IMR-90 (cell line): ENCODE data around the gene CTCF. TPM values are rescaled to one million over a fixed set of nuclear protein-coding genes. Genes with fewer than 3 reads are reported as not detected.

Experiments used
- ATAC-seq: fragments of 200-7000 bp; cut with Tn5 transposase; 2 replicates; pipeline ENCODE4 v1.9.1; 2020; ENCODE audit warnings: low read depth, mild to moderate bottlenecking, moderate library complexity
- BruUV-seq: library from RNA; stranded (reverse); fragments of 400-500 nt; replicated peaks from 2 replicates; lab custom pipeline; 2021; lab: Mats Ljungman, UMichigan
- CTCF ChIA-PET: fragments of 300-600 bp; formaldehyde crosslinking; extraction: SDS; loops from one replicate; lab custom pipeline; 2021; ENCODE audit warnings: antibody characterized with exemption; lab: Yijun Ruan, JAX
- POLR2A ChIA-PET: fragments of 300-600 bp; sonication (Branson Sonifier 250); formaldehyde crosslinking; loops from one replicate; lab custom pipeline; 2022; ENCODE audit warnings: antibody characterized with exemption; ENCODE audit not compliant: unreplicated experiment; lab: Charles Lee
- DNase-seq: peaks from one replicate; pipeline ENCODE4 v3.0.0; 2013
- H2AFZ ChIP-seq: replicated peaks from 2 replicates; pipeline ENCODE3; 2013; ENCODE audit warnings: low read length, mild to moderate bottlenecking; ENCODE audit not compliant: poor library complexity
- H2AK5ac ChIP-seq: 2 replicates; pipeline ENCODE4 v1.6.1; 2013; ENCODE audit warnings: low read depth, low read length, inconsistent platforms
- H2AK9ac ChIP-seq: replicated peaks from 2 replicates; pipeline ENCODE3; 2013; ENCODE audit warnings: mild to moderate bottlenecking, low read depth, low read length, moderate library complexity; ENCODE audit not compliant: poor library complexity
- H2BK120ac ChIP-seq: 2 replicates; pipeline ENCODE4 v1.6.1; 2013; ENCODE audit warnings: low read depth, low read length, inconsistent platforms
- H2BK15ac ChIP-seq: 3 replicates; pipeline ENCODE4 v1.6.1; 2013; ENCODE audit warnings: low read depth, low read length, inconsistent platforms
- H2BK20ac ChIP-seq: 2 replicates; pipeline ENCODE4 v1.6.1; 2013; ENCODE audit warnings: low read depth, mild to moderate bottlenecking, inconsistent platforms, low read length, moderate library complexity
- H2BK5ac ChIP-seq: 2 replicates; pipeline ENCODE4 v1.6.1; 2013; ENCODE audit warnings: mild to moderate bottlenecking, low read depth, low read length, inconsistent platforms; ENCODE audit not compliant: poor library complexity, severe bottlenecking
- H3K14ac ChIP-seq: replicated peaks from 2 replicates; pipeline ENCODE4 v1.6.1; 2013; ENCODE audit warnings: low read depth, low read length, inconsistent platforms
- H3K18ac ChIP-seq: 2 replicates; pipeline ENCODE4 v1.6.1; 2013; ENCODE audit warnings: low read depth, low read length, control low read depth
- H3K23ac ChIP-seq: 2 replicates; pipeline ENCODE4 v1.6.1; 2013; ENCODE audit warnings: low read depth, low read length, inconsistent platforms
- H3K27ac ChIP-seq: 2 replicates; pipeline ENCODE4 v1.5.1; 2013; ENCODE audit warnings: mild to moderate bottlenecking, control low read depth, low read length; ENCODE audit not compliant: insufficient read depth
- H3K27me3 ChIP-seq: 2 replicates; pipeline ENCODE4 v1.6.1; 2013; ENCODE audit warnings: low read length; ENCODE audit not compliant: control insufficient read depth, insufficient read depth
- H3K36me3 ChIP-seq: 2 replicates; pipeline ENCODE4 v1.6.1; 2013; ENCODE audit warnings: low read length, mixed read lengths; ENCODE audit not compliant: control insufficient read depth, insufficient read depth
- H3K4ac ChIP-seq: 2 replicates; pipeline ENCODE4 v1.6.1; 2013; ENCODE audit warnings: low read depth, low read length, inconsistent platforms
- H3K4me1 ChIP-seq: 2 replicates; pipeline ENCODE4 v1.6.1; 2013; ENCODE audit warnings: low read length, mixed read lengths; ENCODE audit not compliant: control insufficient read depth, insufficient read depth
- H3K4me2 ChIP-seq: 2 replicates; pipeline ENCODE4 v1.6.1; 2013; ENCODE audit warnings: low read depth, mild to moderate bottlenecking, control low read depth, low read length, moderate library complexity
- H3K4me3 ChIP-seq: 2 replicates; pipeline ENCODE4 v1.5.1; 2013; ENCODE audit warnings: low read depth, mild to moderate bottlenecking, control low read depth, low read length, moderate library complexity; ENCODE audit not compliant: insufficient read depth
- H3K56ac ChIP-seq: 2 replicates; pipeline ENCODE4 v1.6.1; 2013; ENCODE audit warnings: low read length, inconsistent platforms; ENCODE audit not compliant: insufficient read depth; ENCODE audit errors: extremely low read depth
- H3K79me1 ChIP-seq, 2 experiments: 2 replicates each; pipeline ENCODE4 v1.6.1; 2013; ENCODE audit warnings: low read length in 2 of 2, inconsistent platforms in 1 of 2, low read depth in 1 of 2
- H3K9ac ChIP-seq: 2 replicates; pipeline ENCODE4 v1.6.1; 2013; ENCODE audit warnings: low read depth, low read length, control low read depth
- H3K9me1 ChIP-seq: 2 replicates; pipeline ENCODE4 v1.6.1; 2013; ENCODE audit warnings: low read length, inconsistent platforms; ENCODE audit not compliant: insufficient read depth
- H3K9me3 ChIP-seq: 2 replicates; pipeline ENCODE4 v1.6.1; 2013; ENCODE audit warnings: low read length; ENCODE audit not compliant: control insufficient read depth, insufficient read depth
- H4K20me1 ChIP-seq: 2 replicates; pipeline ENCODE4 v1.6.1; 2013; ENCODE audit warnings: low read length, inconsistent platforms; ENCODE audit not compliant: insufficient read depth
- H4K5ac ChIP-seq: 2 replicates; pipeline ENCODE4 v1.6.1; 2013; ENCODE audit warnings: mild to moderate bottlenecking, low read depth, low read length, control low read depth
- H4K8ac ChIP-seq, 2 experiments: 2 replicates each; pipeline ENCODE4 v1.6.1; 2013; ENCODE audit warnings: low read depth in 2 of 2, low read length in 2 of 2, control low read depth in 1 of 2, inconsistent platforms in 1 of 2
- H4K91ac ChIP-seq: 2 replicates; pipeline ENCODE4 v1.6.1; 2013; ENCODE audit warnings: low read depth, low read length, inconsistent platforms; ENCODE audit not compliant: insufficient read depth
- CEBPB ChIP-seq: IDR thresholded peaks from 2 replicates; pipeline ENCODE4 v1.6.1; 2012; ENCODE audit warnings: low read depth, low read length, improper control_type of control experiment
- MXI1 ChIP-seq: IDR thresholded peaks from 2 replicates; pipeline ENCODE4 v1.6.1; 2012; ENCODE audit warnings: low read depth, mild to moderate bottlenecking, low read length, moderate library complexity, borderline replicate concordance
- NFE2L2 ChIP-seq: fragments of 150-350 bp; IDR thresholded peaks from 2 replicates; pipeline ENCODE4 v1.6.1; 2016; ENCODE audit warnings: low read depth, mild to moderate bottlenecking, low read length
- RCOR1 ChIP-seq: IDR thresholded peaks from 2 replicates; pipeline ENCODE4 v1.6.1; 2012; ENCODE audit warnings: mild to moderate bottlenecking, low read length, improper control_type of control experiment; ENCODE audit not compliant: insufficient replicate concordance
- WGBS, 2 experiments: methylation state at CpG; one replicate each; pipeline versions ENCODE4 v1.1.5 to v1.1.7; 2013; ENCODE audit warnings: missing lambda C conversion rate in 2 of 2; ENCODE audit not compliant: insufficient read length in 1 of 2; ENCODE audit errors: extremely low coverage in 2 of 2; 5-methylcytosine and 5-hydroxymethylcytosine counted together
- dilution Hi-C: fragments of 300-500 bp; cut with HindIII; formaldehyde crosslinking; loops from one replicate; pipeline ENCODE4 v1.14.3; 2018; ENCODE audit warnings: low sequenced_read_pairs; ENCODE audit not compliant: unreplicated experiment
- in situ Hi-C: fragments of 300-500 bp; cut with MboI; formaldehyde crosslinking; loops from 3 replicates; pipeline ENCODE4 v1.14.3; 2019; ENCODE audit warnings: low sequenced_read_pairs, inconsistent platforms, mixed read lengths
- intact Hi-C: fragments of 100-400 bp; cut with micrococcal nuclease; formaldehyde crosslinking; loops from 2 replicates; pipeline ENCODE4 v1.10.0; 2022
- polyA plus RNA-seq, 3 experiments: library from polyadenylated mRNA; depleted of rRNA; stranded (reverse); fragments of >200 nt; gene quantifications; 2 replicates each; pipeline ENCODE4 v1.2.3, GENCODE V29; 2012; ENCODE audit warnings: low replicate concordance in 1 of 3
- total RNA-seq: library from RNA; depleted of rRNA; stranded (reverse); fragments of >200 nt; gene quantifications from 2 replicates; pipeline ENCODE4 v1.2.3, GENCODE V29; 2012

Gene CTCF
- total and polyA plus RNA-seq, 2 of the 4 experiments (the other 2 are of a cell fraction): 16.1 to 22.8 TPM

DNA sequence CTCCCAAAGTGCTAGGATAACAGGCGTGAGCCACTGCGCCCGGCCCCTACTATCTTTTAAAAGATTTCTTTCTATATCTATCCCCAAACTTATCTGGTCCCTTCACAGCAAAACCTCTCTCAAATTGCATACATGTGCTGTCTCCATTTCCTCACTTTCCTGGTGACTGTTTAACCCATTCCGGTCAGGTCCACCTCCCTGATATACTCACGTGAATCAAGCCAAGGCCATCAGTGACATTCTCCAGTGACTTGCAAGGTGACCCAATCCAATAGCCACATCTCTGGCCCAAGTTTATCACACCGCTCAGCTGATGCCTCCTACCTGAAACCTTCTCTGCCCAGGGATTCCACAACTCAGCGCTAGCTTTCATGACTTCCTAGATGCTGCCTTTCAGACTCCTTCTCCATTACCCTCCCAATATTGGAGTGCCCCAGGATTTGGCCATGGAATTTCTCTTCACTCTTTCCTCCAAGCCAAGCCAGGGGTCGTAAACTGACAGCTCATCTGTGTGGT lies 1.4 kb upstream of the CTCF start:
- peak overlapping the region; percentile 22; the same call in 1 of the 2 replicates for H3K4me2 ChIP-seq
- H3K56ac ChIP-seq: no peak overlapping the region
- POLR2A ChIA-PET: interaction anchor here (0.6 kb wide), 1 partner anchor 38 kb away, joined by 3 read pairs; no protein-coding TSS in a partner anchor
- H3K9me3 ChIP-seq: no peaks in the 10 kb centered on the region
- H3K27me3 ChIP-seq: no peaks in the 10 kb centered on the region
- no peak overlapping the region for H2BK20ac ChIP-seq
- peak overlapping the region; percentile 27; the same call in 1 of the 2 replicates for H3K4ac ChIP-seq
- ATAC-seq (no peak), DNase-seq (no peak)
- H3K4me3 ChIP-seq: no peak overlapping the region
- H4K20me1 ChIP-seq: peaks cover 13% of the 10 kb centered on the region
- H3K79me1 ChIP-seq: peaks cover 10 to 42% of the 10 kb centered on the region in 2 experiments
- no peak overlapping the region for H4K91ac ChIP-seq
- H2AK5ac ChIP-seq: peak overlapping the region; percentile 86
- 91% methylated on average over 7 of the region's 8 CpGs; no CpG with 5 or more reads in 1 of the 2 experiments for WGBS, 2 experiments
- H2BK5ac ChIP-seq: no peak overlapping the region
- H3K9me1 ChIP-seq: peaks cover 5% of the 10 kb centered on the region
- peak overlapping the region; percentile 78; the same call in 1 of the 2 replicates for H3K23ac ChIP-seq
- peaks cover 7% of the 10 kb centered on the region for H3K4me1 ChIP-seq
- no peak overlapping the region for H2BK120ac ChIP-seq
- intact Hi-C loops (loop anchor here (5.0 kb wide), 2 partner anchors 36 to 376 kb away; partner anchors contain the start of gene PSMB10), dilution Hi-C loops (no loop called here), in situ Hi-C loops (no loop called here)
- H4K5ac ChIP-seq: no peak overlapping the region
- CTCF ChIA-PET: interaction anchor here (1.1 to 2.1 kb wide), 3 partner anchors 40 to 84 kb away, joined by 3 to 11 read pairs (median 8); partner anchors contain the start of genes ATP6V0D1 and CARMIL2
- peak overlapping the region; percentile 52; the same call in 1 of the 2 replicates for H3K14ac ChIP-seq
- no peaks in the 10 kb centered on the region for H3K36me3 ChIP-seq
- H4K8ac ChIP-seq: no peak overlapping the region; a peak in 1 of 4 replicates
- no peak overlapping the region for H2AFZ ChIP-seq
- peak overlapping the region; percentile 52 for H2AK9ac ChIP-seq
- TF ChIP-seq NFE2L2 (no peak), CEBPB (no peak), MXI1 (no peak), RCOR1 (no peak)
- no TSS peak for BruUV-seq
- no peak overlapping the region for H3K18ac ChIP-seq
- H2BK15ac ChIP-seq: no peak overlapping the region
- H3K27ac ChIP-seq: no peak overlapping the region
- no peak overlapping the region for H3K9ac ChIP-seq
